PC-9 (cell line): ENCODE measurements around the gene ATP11A. TPM values are rescaled to one million over a fixed set of nuclear protein-coding genes. Genes with fewer than 3 reads are reported as not detected.
A peak's percentile ranks its signal among the peaks of the same experiment; 100 is the strongest.

Experiments
- BruUV-seq: library from RNA; stranded (reverse); fragments of 400-500 nt; replicated peaks from 2 replicates; lab custom pipeline; 2021; lab: Mats Ljungman, UMichigan
- CTCF ChIA-PET: fragments of 300-600 bp; sonication (Branson Sonifier 250); formaldehyde crosslinking; loops from one replicate; lab custom pipeline; 2022; ENCODE audit warnings: antibody characterized with exemption; lab: Charles Lee
- POLR2A ChIA-PET: fragments of 300-600 bp; sonication (Branson Sonifier 250); formaldehyde crosslinking; loops from one replicate; lab custom pipeline; 2022; ENCODE audit warnings: antibody characterized with exemption; ENCODE audit not compliant: unreplicated experiment; lab: Charles Lee
- DNase-seq, 2 experiments: peaks; one replicate each; pipeline versions ENCODE4 v3.0.0 to v3.0.0-alpha.2; 2015 to 2022; ENCODE audit warnings: mixed read lengths in 1 of 2
- H2AFZ ChIP-seq: fragments of 200-600 bp; sonication (generic); 2 replicates; pipeline ENCODE4 v1.8.1; 2017; ENCODE audit warnings: antibody characterized with exemption
- H3F3A ChIP-seq: fragments of 200-600 bp; sonication (generic); 2 replicates; pipeline ENCODE4 v1.8.1; 2017; ENCODE audit warnings: antibody characterized with exemption, mild to moderate bottlenecking, low read depth; ENCODE audit not compliant: insufficient read depth
- H3K27ac ChIP-seq: fragments of 200-600 bp; sonication (generic); 2 replicates; pipeline ENCODE4 v1.6.1; 2016; ENCODE audit warnings: mixed run types
- H3K27me3 ChIP-seq: fragments of 200-600 bp; sonication (generic); 2 replicates; pipeline ENCODE4 v1.6.1; 2016; ENCODE audit warnings: low read depth, mixed run types; ENCODE audit not compliant: insufficient read depth
- H3K36me3 ChIP-seq: fragments of 200-600 bp; sonication (generic); 2 replicates; pipeline ENCODE4 v1.6.1; 2016; ENCODE audit warnings: low read depth, mixed run types
- H3K4me1 ChIP-seq: fragments of 200-600 bp; sonication (generic); replicated peaks from 2 replicates; pipeline ENCODE4 v1.6.1; 2016; ENCODE audit warnings: mixed run types; ENCODE audit not compliant: insufficient read depth
- H3K4me2 ChIP-seq: fragments of 200-600 bp; sonication (generic); 2 replicates; pipeline ENCODE4 v1.6.1; 2017; ENCODE audit warnings: mixed run types
- H3K4me3 ChIP-seq: fragments of 200-600 bp; sonication (generic); 2 replicates; pipeline ENCODE4 v1.6.1; 2016; ENCODE audit warnings: mixed run types
- H3K79me2 ChIP-seq: fragments of 200-600 bp; sonication (generic); 2 replicates; pipeline ENCODE4 v1.6.1; 2017; ENCODE audit warnings: low read depth, mixed run types
- H3K9me2 ChIP-seq: fragments of 200-600 bp; sonication (generic); 2 replicates; pipeline ENCODE4 v1.8.1; 2017; ENCODE audit warnings: mild to moderate bottlenecking; ENCODE audit not compliant: insufficient read depth
- H3K9me3 ChIP-seq: fragments of 200-600 bp; sonication (generic); 2 replicates; pipeline ENCODE4 v1.8.1; 2016; ENCODE audit warnings: low read depth; ENCODE audit not compliant: insufficient read depth
- H4K20me1 ChIP-seq: fragments of 200-600 bp; sonication (generic); 2 replicates; pipeline ENCODE4 v1.8.1; 2017; ENCODE audit not compliant: insufficient read depth
- CTCF ChIP-seq: fragments of 200-600 bp; sonication (generic); conservative IDR thresholded peaks from 2 replicates; pipeline ENCODE4 v1.6.1; 2017; ENCODE audit warnings: mixed run types, antibody characterized with exemption, mild to moderate bottlenecking, moderate library complexity
- EZH2 ChIP-seq: fragments of 200-600 bp; sonication (generic); IDR thresholded peaks from 2 replicates; pipeline ENCODE4 v1.8.0; 2017; ENCODE audit warnings: antibody characterized with exemption, low read depth
- intact Hi-C: fragments of 100-400 bp; cut with micrococcal nuclease; formaldehyde crosslinking; loops from one replicate; pipeline ENCODE4 v1.10.0; 2022; ENCODE audit not compliant: unreplicated experiment
- total RNA-seq: library from RNA; stranded (reverse); gene quantifications from 2 replicates; pipeline ENCODE4 v1.2.3, GENCODE V29; 2021

ATP11A gene
- total RNA-seq, 1 experiment from 2014 or later: 92.2 TPM

GRCh38 chr13:112715715-112716460, 26.1 kb downstream of the ATP11A start:
- no peak for DNase-seq
- no peak overlapping the region for H3K27ac ChIP-seq

GRCh38 chr13:112716461-112716820, 26.6 kb downstream of the ATP11A start:
- Histone ChIP-seq H3K4me1 (peaks cover 85% of the 10 kb centered on the region), H3K27me3 (no peaks in the 10 kb centered on the region), H3K79me2 (peaks cover 95% of the 10 kb centered on the region), H4K20me1 (no peaks in the 10 kb centered on the region), H2AFZ (no peak overlapping the region), H3K4me3 (no peak overlapping the region), H3K36me3 (0 out of 2 replicates have a peak, but pooled peaks cover 4% of the 10 kb centered on the region), H3K4me2 (0 out of 2 replicates have a peak overlapping the region, but pooled peaks have one; percentile 1), H3K27ac (no peak overlapping the region), H3K9me3 (no peaks in the 10 kb centered on the region), H3F3A (peaks cover 66% of the 10 kb centered on the region), H3K9me2 (no peaks in the 10 kb centered on the region)
- no peak for DNase-seq
- BruUV-seq: no TSS peak
- TF ChIP-seq CTCF: no peak
- TF ChIP-seq EZH2: no peak
- ChIA-PET POLR2A (no interaction called here), CTCF (interaction anchor here (0.6 kb wide), 1 partner anchor 10 kb away, joined by 5 read pairs; no protein-coding TSS in a partner anchor)
- intact Hi-C loops: no loop called here

More at GRCh38 chr13:112715715-112716460, 26.1 kb downstream of the ATP11A start:
- POLR2A ChIA-PET: no interaction called here
- no peak overlapping the region for H2AFZ ChIP-seq
- H3K4me1 ChIP-seq: peaks cover 85% of the 10 kb centered on the region
- H3K9me3 ChIP-seq: no peaks in the 10 kb centered on the region
- H3K4me2 ChIP-seq: no peak overlapping the region
- intact Hi-C loops: no loop called here
- H3K27me3 ChIP-seq: no peaks in the 10 kb centered on the region
- TF ChIP-seq EZH2 (no peak), CTCF (no peak)
- CTCF ChIA-PET: interaction anchor here (0.6 kb wide), 1 partner anchor 11 kb away, joined by 5 read pairs; no protein-coding TSS in a partner anchor
- H3K4me3 ChIP-seq: no peak overlapping the region
- H3K9me2 ChIP-seq: no peaks in the 10 kb centered on the region
- H3K36me3 ChIP-seq: 0 out of 2 replicates have a peak, but pooled peaks cover 4% of the 10 kb centered on the region
- peaks cover 93% of the 10 kb centered on the region for H3K79me2 ChIP-seq
- no peaks in the 10 kb centered on the region for H4K20me1 ChIP-seq
- BruUV-seq: no TSS peak
- H3F3A ChIP-seq: peaks cover 66% of the 10 kb centered on the region

- Histone ChIP-seq H3K4me3 (no peak overlapping the region), H2AFZ (no peak overlapping the region), H3K4me2 (0 out of 2 replicates have a peak overlapping the region, but pooled peaks have one; percentile 1), H3K9me3 (no peaks in the 10 kb centered on the region), H3K27me3 (no peaks in the 10 kb centered on the region), H3K27ac (no peak overlapping the region), H3K36me3 (0 out of 2 replicates have a peak, but pooled peaks cover 4% of the 10 kb centered on the region), H3K79me2 (peaks cover 95% of the 10 kb centered on the region), H3K4me1 (peaks cover 87% of the 10 kb centered on the region), H3K9me2 (no peaks in the 10 kb centered on the region), H3F3A (peaks cover 66% of the 10 kb centered on the region), H4K20me1 (no peaks in the 10 kb centered on the region)
- TF ChIP-seq CTCF (no peak), EZH2 (no peak)
- ChIA-PET CTCF (no interaction called here), POLR2A (no interaction called here)
- no peak for DNase-seq
- intact Hi-C loops: no loop called here
- BruUV-seq: no TSS peak
Measured at GRCh38 chr13:112716841-112717520, 27.1 kb downstream of the ATP11A start.
